ENCODE results near the gene PLEKHM3. TPM values are rescaled to one million over a fixed set of nuclear protein-coding genes. Genes with fewer than 3 reads are reported as not detected.
A peak's percentile ranks its signal among the peaks of the same experiment; 100 is the strongest.

Gene PLEKHM3
- total and polyA plus RNA-seq, 2 of the 13 experiments (the other 11 are each of a cell fraction or from before 2014, with no cell fraction given), result 4.5 to 4.7 TPM

- TF ChIP-seq TFE3 (CRISPR knock-in tag; IDR thresholded peaks at IDR 0.05) (peak; percentile 5; the same call in 1 of the 2 replicates), ZBTB42 (CRISPR knock-in tag; IDR thresholded peaks at IDR 0.05) (0 out of 2 replicates have a peak, but pooled peaks have one; percentile 8), ZNF235 (CRISPR knock-in tag; IDR thresholded peaks at IDR 0.05; ENCODE audit: borderline replicate concordance) (no peak), MYNN (CRISPR knock-in tag; IDR thresholded peaks at IDR 0.05; ENCODE audit: low read depth) (no peak), ZNF24 (IDR thresholded peaks at IDR 0.05) (0 out of 2 replicates have a peak, but pooled peaks have one; percentile 28), THYN1 (CRISPR knock-in tag; IDR thresholded peaks at IDR 0.05; ENCODE audit: borderline replicate concordance, low read depth) (no peak), ZNF343 (CRISPR knock-in tag; IDR thresholded peaks at IDR 0.05) (no peak), MAF1 (CRISPR knock-in tag; IDR thresholded peaks at IDR 0.05; ENCODE audit: borderline replicate concordance) (no peak), PHB2 (IDR thresholded peaks at IDR 0.05; ENCODE audit: partially characterized antibody) (no peak), ATF7-NPFF (CRISPR knock-in tag; IDR thresholded peaks at IDR 0.05; ENCODE audit: low read depth) (peak; percentile 67; the same call in 1 of the 2 replicates), ZNF724P (CRISPR knock-in tag; IDR thresholded peaks at IDR 0.05; ENCODE audit: borderline replicate concordance) (peak; percentile 85; the same call in 1 of the 2 replicates), TIGD3 (CRISPR knock-in tag; IDR thresholded peaks at IDR 0.05; ENCODE audit: borderline replicate concordance) (no peak), POLR2G (IDR thresholded peaks at IDR 0.05; ENCODE audit: low read depth, low read length) (peak; percentile 34; the same call in 1 of the 2 replicates), SOX5 (CRISPR knock-in tag; IDR thresholded peaks at IDR 0.05; ENCODE audit: borderline replicate concordance) (peak; percentile 72; the same call in 1 of the 2 replicates), ZNF460 (CRISPR knock-in tag; IDR thresholded peaks at IDR 0.05; ENCODE audit: borderline replicate concordance) (peak; percentile 19; the same call in 1 of the 2 replicates), ATAD3A (CRISPR knock-in tag; IDR thresholded peaks at IDR 0.05) (no peak), ARID4A (CRISPR knock-in tag; IDR thresholded peaks at IDR 0.05; ENCODE audit: borderline replicate concordance) (peak; percentile 36; the same call in 1 of the 2 replicates), ZNF331 (CRISPR knock-in tag; IDR thresholded peaks at IDR 0.05) (peak; percentile 12; the same call in 1 of the 2 replicates), MBNL3 (CRISPR knock-in tag; conservative IDR thresholded peaks at IDR 0.05) (no peak), KMT2A (CRISPR knock-in tag; IDR thresholded peaks at IDR 0.05) (0 out of 2 replicates have a peak, but pooled peaks have one; percentile 47), REPIN1 (CRISPR knock-in tag; IDR thresholded peaks at IDR 0.05; ENCODE audit: borderline replicate concordance, low read depth) (no peak)
Measured at GRCh38 chr2:207897541-207898353, 127.6 kb downstream of the PLEKHM3 start (continued).

All from HepG2 (cell line).